Fibroblast of lung (primary cell): ENCODE measurements around the gene BCO2. TPM values are rescaled to one million over a fixed set of nuclear protein-coding genes. Genes with fewer than 3 reads are reported as not detected.
A peak's percentile ranks its signal among the peaks of the same experiment; 100 is the strongest.

Experiments
- DNase-seq, 2 donors: peaks; one replicate each; pipeline versions ENCODE4 v3.0.0 to v3.0.0-alpha.2; 2010; ENCODE audit warnings: low read depth in 2 of 2
- H2AFZ ChIP-seq: 2 replicates; pipeline ENCODE4 v1.5.1; 2012; ENCODE audit warnings: low read length, control low read depth, inconsistent platforms
- H3K27ac ChIP-seq: 2 replicates; pipeline ENCODE4 v1.5.1; 2011; ENCODE audit warnings: low read length, control low read depth; ENCODE audit not compliant: insufficient read depth
- H3K27me3 ChIP-seq: 2 replicates; pipeline ENCODE4 v1.5.1; 2011; ENCODE audit warnings: mild to moderate bottlenecking, low read length; ENCODE audit not compliant: control insufficient read depth, insufficient read depth
- H3K36me3 ChIP-seq: 2 replicates; pipeline ENCODE4 v1.5.1; 2011; ENCODE audit warnings: low read length; ENCODE audit not compliant: control insufficient read depth, insufficient read depth
- H3K4me1 ChIP-seq: 2 replicates; pipeline ENCODE4 v1.5.1; 2011; ENCODE audit warnings: low read length; ENCODE audit not compliant: control insufficient read depth, insufficient read depth; ENCODE audit errors: extremely low read depth
- H3K4me2 ChIP-seq: 2 replicates; pipeline ENCODE4 v1.5.1; 2011; ENCODE audit warnings: low read length, control low read depth; ENCODE audit not compliant: insufficient read depth; ENCODE audit errors: extremely low read depth
- H3K4me3 ChIP-seq, 4 experiments: fragments of 200-600 bp in 1 of 4; sonication (generic) in 1 of 4; replicated peaks in 1 of 4; 2 replicates each; pipeline ENCODE4 v1.5.1; 2011 to 2016; ENCODE audit warnings: low read length in 4 of 4, low read depth in 3 of 4, mild to moderate bottlenecking in 3 of 4, control low read depth in 2 of 4, inconsistent platforms in 1 of 4, mixed read lengths in 1 of 4; ENCODE audit not compliant: insufficient read depth in 1 of 4; ENCODE audit errors: control extremely low read depth in 1 of 4
- H3K79me2 ChIP-seq: 2 replicates; pipeline ENCODE4 v1.5.1; 2012; ENCODE audit warnings: mild to moderate bottlenecking, low read length, inconsistent platforms; ENCODE audit not compliant: control insufficient read depth, insufficient read depth
- H3K9ac ChIP-seq: 2 replicates; pipeline ENCODE4 v1.5.1; 2011; ENCODE audit warnings: mild to moderate bottlenecking, low read length, control low read depth; ENCODE audit not compliant: insufficient read depth
- H3K9me3 ChIP-seq: 2 replicates; pipeline ENCODE4 v1.5.1; 2012; ENCODE audit warnings: low read depth, low read length; ENCODE audit not compliant: control insufficient read depth, insufficient read depth
- H4K20me1 ChIP-seq: 2 replicates; pipeline ENCODE4 v1.5.1; 2011; ENCODE audit warnings: low read length; ENCODE audit not compliant: control insufficient read depth, insufficient read depth; ENCODE audit errors: extremely low read depth
- CTCF ChIP-seq, 2 donors: IDR thresholded peaks in 1 of 2; conservative IDR thresholded peaks in 1 of 2; 1 replicate in 1 of 2; 2 replicates in 1 of 2; pipeline ENCODE4 v1.5.1; 2011 to 2012; ENCODE audit warnings: low read length in 2 of 2, control low read depth in 1 of 2, inconsistent platforms in 1 of 2, low read depth in 1 of 2, mild to moderate bottlenecking in 1 of 2
- EZH2 ChIP-seq: IDR thresholded peaks from 2 replicates; pipeline ENCODE4 v1.5.1; 2012; ENCODE audit warnings: low read length, control low read depth, mild to moderate bottlenecking; ENCODE audit errors: missing control alignments
- polyA plus RNA-seq, 2 donors: library from polyadenylated mRNA; depleted of rRNA in 1 of 2; stranded (reverse) in 1 of 2; unstranded in 1 of 2; fragments of >200 nt; gene quantifications; 2 replicates each; pipeline ENCODE4 v1.2.1, GENCODE V29; 2011 to 2012; ENCODE audit warnings: missing spikeins in 1 of 2
- total RNA-seq: library from RNA; depleted of rRNA; stranded (reverse); fragments of >200 nt; gene quantifications from 2 replicates; pipeline ENCODE4 v1.2.1, GENCODE V29; 2014

Gene BCO2
- total and polyA plus RNA-seq, 2 donors (not counting 1 experiment from before 2014, with no cell fraction given): 0.42 to 2.1 TPM

GRCh38 chr11:112173152-112173551 lies 2.2 kb upstream of the BCO2 start:
- Histone ChIP-seq H2AFZ (no peak overlapping the region), H3K9me3 (no peaks in the 10 kb centered on the region), H3K27ac (no peak overlapping the region), H3K79me2 (no peaks in the 10 kb centered on the region), H3K27me3 (no peaks in the 10 kb centered on the region), H3K4me2 (no peak overlapping the region), H3K36me3 (no peaks in the 10 kb centered on the region), H4K20me1 (no peaks in the 10 kb centered on the region), H3K4me3 (no peak overlapping the region), H3K9ac (no peak overlapping the region), H3K4me1 (peaks cover 3% of the 10 kb centered on the region)
- no peak for TF ChIP-seq EZH2
- TF ChIP-seq CTCF (conservative IDR thresholded peaks at IDR 0.05 in 1 of 2, IDR thresholded peaks at IDR 0.05 in 1 of 2; ENCODE audit: low read depth in 1 of 2, low read length in 2 of 2): no peak
- DNase-seq: no peak

GRCh38 chr11:112175599-112175952 lies 264 bp downstream of the BCO2 start:
- DNase-seq: no peak
- H3K27ac ChIP-seq: peak overlapping the region; percentile 18
- no peak for TF ChIP-seq EZH2
- TF ChIP-seq CTCF (conservative IDR thresholded peaks at IDR 0.05 in 1 of 2, IDR thresholded peaks at IDR 0.05 in 1 of 2; ENCODE audit: low read depth in 1 of 2, low read length in 2 of 2): no peak

GRCh38 chr11:112176077-112176476 lies 765 bp downstream of the BCO2 start:
- Histone ChIP-seq H3K27ac (no peak overlapping the region), H3K36me3 (no peaks in the 10 kb centered on the region), H2AFZ (no peak overlapping the region), H3K4me3 (no peak overlapping the region), H3K9ac (no peak overlapping the region), H3K4me1 (peaks cover 3% of the 10 kb centered on the region), H3K79me2 (no peaks in the 10 kb centered on the region), H3K27me3 (no peaks in the 10 kb centered on the region), H3K4me2 (no peak overlapping the region), H3K9me3 (no peaks in the 10 kb centered on the region), H4K20me1 (no peaks in the 10 kb centered on the region)
- no peak for DNase-seq
- TF ChIP-seq EZH2 (no peak), CTCF (conservative IDR thresholded peaks at IDR 0.05 in 1 of 2, IDR thresholded peaks at IDR 0.05 in 1 of 2; ENCODE audit: low read depth in 1 of 2, low read length in 2 of 2) (no peak)

More at GRCh38 chr11:112175599-112175952, 264 bp downstream of the BCO2 start:
- H3K9me3 ChIP-seq: no peaks in the 10 kb centered on the region
- no peaks in the 10 kb centered on the region for H3K27me3 ChIP-seq
- H3K4me1 ChIP-seq: peaks cover 3% of the 10 kb centered on the region
- no peaks in the 10 kb centered on the region for H4K20me1 ChIP-seq
- H3K4me3 ChIP-seq: peak overlapping the region; percentile 9 to 52 (median 28)
- H3K36me3 ChIP-seq: no peaks in the 10 kb centered on the region
- peak overlapping the region; percentile 38 for H3K4me2 ChIP-seq
- H3K9ac ChIP-seq: no peak overlapping the region
- peak overlapping the region; percentile 8 for H2AFZ ChIP-seq
- H3K79me2 ChIP-seq: no peaks in the 10 kb centered on the region
